ENCODE data around the gene DIRAS1. TPM values are rescaled to one million over a fixed set of nuclear protein-coding genes. Genes with fewer than 3 reads are reported as not detected.

Gene DIRAS1
- total RNA-seq, 1 experiment from 2014 or later, result 0.17 TPM

DNA sequence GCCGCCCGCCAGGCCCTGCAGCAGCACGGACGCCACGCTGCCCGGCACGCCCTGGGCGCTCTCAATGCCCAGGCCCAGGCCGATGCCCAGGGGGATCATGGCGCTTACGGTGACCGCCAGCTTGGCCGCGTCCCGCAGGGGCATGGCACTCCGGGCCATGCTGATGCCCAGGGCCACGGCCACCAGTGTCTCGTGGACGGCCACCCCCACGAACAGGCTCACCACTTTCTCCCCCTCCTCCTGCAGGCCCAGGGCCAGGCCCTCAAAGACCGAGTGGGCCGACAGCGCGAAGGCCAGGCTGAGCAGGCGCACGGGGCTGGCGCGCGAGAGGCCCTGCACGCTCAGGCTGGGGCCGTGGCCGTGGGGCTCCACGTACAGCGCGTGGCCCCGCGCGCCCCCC, 11.7 kb upstream of the DIRAS1 start:
- BruUV-seq (replicated peaks), result no TSS peak
- peaks cover 4% of the 10 kb centered on the region for H3K36me3 Mint-ChIP-seq (ENCODE audit: insufficient read depth, unreplicated experiment)
- intact Hi-C loops (cut with micrococcal nuclease; ENCODE audit: unreplicated experiment), result no loop called here
- CTCF ChIA-PET, result no interaction called here
- peaks cover 10% of the 10 kb centered on the region for H3K27me3 Mint-ChIP-seq (ENCODE audit: unreplicated experiment)
- DNase-seq, result no peak
- no peak for TF ChIP-seq CTCF (IDR thresholded peaks at IDR 0.05; ENCODE audit: unreplicated experiment)
- H3K9me3 Mint-ChIP-seq (ENCODE audit: low read depth, unreplicated experiment), result no peaks in the 10 kb centered on the region
- no peak overlapping the region for H3K27ac Mint-ChIP-seq (ENCODE audit: unreplicated experiment)
- H3K4me1 Mint-ChIP-seq (ENCODE audit: low read depth, unreplicated experiment), result no peaks in the 10 kb centered on the region
- H3K4me3 Mint-ChIP-seq (ENCODE audit: low read depth, unreplicated experiment), result no peak overlapping the region

- Mint-ChIP-seq H3K36me3 (ENCODE audit: insufficient read depth, unreplicated experiment) (peaks cover 4% of the 10 kb centered on the region), H3K27ac (ENCODE audit: unreplicated experiment) (no peak overlapping the region), H3K9me3 (ENCODE audit: low read depth, unreplicated experiment) (no peaks in the 10 kb centered on the region), H3K27me3 (ENCODE audit: unreplicated experiment) (peaks cover 15% of the 10 kb centered on the region), H3K4me3 (ENCODE audit: low read depth, unreplicated experiment) (no peak overlapping the region), H3K4me1 (ENCODE audit: low read depth, unreplicated experiment) (no peaks in the 10 kb centered on the region)
- BruUV-seq (replicated peaks), result no TSS peak
- CTCF ChIA-PET, result no interaction called here
- no peak for TF ChIP-seq CTCF (IDR thresholded peaks at IDR 0.05; ENCODE audit: unreplicated experiment)
- intact Hi-C loops (cut with micrococcal nuclease; ENCODE audit: unreplicated experiment), result no loop called here
- DNase-seq, result no peak
These were observed 11.1 kb upstream of the DIRAS1 start for GRCh38 chr19:2732157-2732725.

GRCh38 chr19:2731181-2731995, 10.2 kb upstream of the DIRAS1 start:
- intact Hi-C loops (cut with micrococcal nuclease; ENCODE audit: unreplicated experiment), result no loop called here
- BruUV-seq (replicated peaks), result no TSS peak
- H3K4me3 Mint-ChIP-seq (ENCODE audit: low read depth, unreplicated experiment), result no peak overlapping the region
- no peak for TF ChIP-seq CTCF (IDR thresholded peaks at IDR 0.05; ENCODE audit: unreplicated experiment)
- no peak overlapping the region for H3K27ac Mint-ChIP-seq (ENCODE audit: unreplicated experiment)
- no peaks in the 10 kb centered on the region for H3K4me1 Mint-ChIP-seq (ENCODE audit: low read depth, unreplicated experiment)
- CTCF ChIA-PET, result no interaction called here
- peaks cover 23% of the 10 kb centered on the region for H3K27me3 Mint-ChIP-seq (ENCODE audit: unreplicated experiment)
- H3K9me3 Mint-ChIP-seq (ENCODE audit: low read depth, unreplicated experiment), result no peaks in the 10 kb centered on the region
- H3K36me3 Mint-ChIP-seq (ENCODE audit: insufficient read depth, unreplicated experiment), result peaks cover 4% of the 10 kb centered on the region
- DNase-seq, result no peak

GRCh38 chr19:2729943-2730818, 9.0 kb upstream of the DIRAS1 start:
- intact Hi-C loops (cut with micrococcal nuclease; ENCODE audit: unreplicated experiment), result no loop called here
- no peak overlapping the region for H3K4me3 Mint-ChIP-seq (ENCODE audit: low read depth, unreplicated experiment)
- H3K9me3 Mint-ChIP-seq (ENCODE audit: low read depth, unreplicated experiment), result no peaks in the 10 kb centered on the region
- BruUV-seq (replicated peaks), result no TSS peak
- no peak overlapping the region for H3K27ac Mint-ChIP-seq (ENCODE audit: unreplicated experiment)
- CTCF ChIA-PET, result no interaction called here
- H3K4me1 Mint-ChIP-seq (ENCODE audit: low read depth, unreplicated experiment), result no peaks in the 10 kb centered on the region
- no peak for DNase-seq
- H3K36me3 Mint-ChIP-seq (ENCODE audit: insufficient read depth, unreplicated experiment), result peaks cover 4% of the 10 kb centered on the region
- peaks cover 31% of the 10 kb centered on the region for H3K27me3 Mint-ChIP-seq (ENCODE audit: unreplicated experiment)
- TF ChIP-seq CTCF (IDR thresholded peaks at IDR 0.05; ENCODE audit: unreplicated experiment), result no peak

Measured in Calu3 (cell line).